Germinal center (tissue), 1 donor: Measurements from ENCODE around the gene RNF40.

Experiments
- DNase-seq: peaks from one replicate; pipeline ENCODE4 v3.0.0; 2012; ENCODE audit warnings: mixed read lengths, low spot score

RNF40 gene

GRCh38 chr16:30762991-30763725 is 1.0 kb downstream of the RNF40 start:
- no peak for DNase-seq

- no peak for DNase-seq
These were observed 2.0 kb downstream of the RNF40 start for GRCh38 chr16:30764086-30764485.

- no peak for DNase-seq
These were observed 2.8 kb downstream of the RNF40 start for GRCh38 chr16:30764816-30765465.

GRCh38 chr16:30766206-30766932 is 4.2 kb downstream of the RNF40 start:
- DNase-seq: no peak

- DNase-seq: no peak
These were observed 4.8 kb downstream of the RNF40 start for GRCh38 chr16:30766933-30767284.

GRCh38 chr16:30767767-30768465 is 5.8 kb downstream of the RNF40 start:
- peak; percentile 70 for DNase-seq

- no peak for DNase-seq
These were observed 6.6 kb downstream of the RNF40 start for GRCh38 chr16:30768583-30769181.

- DNase-seq: peak; percentile 49
These were observed 7.4 kb downstream of the RNF40 start for GRCh38 chr16:30769379-30770089.

- DNase-seq: no peak
These were observed 9.6 kb downstream of the RNF40 start for GRCh38 chr16:30771726-30772125.

GRCh38 chr16:30773826-30774225 is 11.7 kb downstream of the RNF40 start:
- no peak for DNase-seq

GRCh38 chr16:30774367-30775130 is 12.4 kb downstream of the RNF40 start:
- DNase-seq: no peak

GRCh38 chr16:30775131-30775391 is 12.9 kb downstream of the RNF40 start:
- DNase-seq: no peak

- DNase-seq: peak; percentile 58
These were observed 13.5 kb downstream of the RNF40 start for GRCh38 chr16:30775392-30776188.

- DNase-seq: no peak
These were observed 15.6 kb downstream of the RNF40 start for GRCh38 chr16:30777591-30778297.

- DNase-seq: no peak
These were observed 16.6 kb downstream of the RNF40 start for GRCh38 chr16:30778549-30779244.

GRCh38 chr16:30779596-30779995 is 17.5 kb downstream of the RNF40 start:
- DNase-seq: no peak

GRCh38 chr16:30780021-30780420 is 17.9 kb downstream of the RNF40 start:
- no peak for DNase-seq

GRCh38 chr16:30780549-30780948 is 18.4 kb downstream of the RNF40 start:
- DNase-seq: no peak
